GM21576 (cell line): ENCODE data around the gene MFN2.
"Not testable (repeated sequence)": the region's sequence is repeated elsewhere in the genome, so short reads cannot be mapped to it uniquely, and the experiment has no call there.

ENCODE experiments used
- ATAC-seq: cut with Tn5 transposase; IDR thresholded peaks from one replicate; pipeline ENCODE4 v1.9.1; 2021; ENCODE audit warnings: mild to moderate bottlenecking, moderate library complexity; ENCODE audit not compliant: unreplicated experiment

Gene MFN2

GRCh38 chr1:12015499-12015898, 35.3 kb downstream of the MFN2 start:
- no peak for ATAC-seq

DNA sequence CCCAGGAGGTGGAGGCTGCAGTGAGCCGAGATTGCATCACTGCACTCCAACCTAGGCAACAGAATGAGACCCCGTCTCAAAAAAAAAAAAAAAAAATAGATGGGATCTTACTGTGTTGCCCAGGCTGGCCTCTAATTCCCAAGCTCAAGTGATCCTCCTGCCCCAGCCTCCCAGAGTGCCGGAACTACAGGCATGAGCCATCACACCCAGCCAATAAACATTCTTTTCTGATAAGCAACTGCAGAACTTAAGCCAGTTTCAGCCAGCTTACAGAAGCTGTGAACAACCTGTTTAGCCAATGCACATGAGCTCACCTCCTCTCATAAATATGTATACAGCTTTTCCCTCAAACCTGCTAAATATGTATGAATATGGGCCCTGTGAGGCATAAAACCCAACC, 35.9 kb downstream of the MFN2 start:
- no peak for ATAC-seq

DNA sequence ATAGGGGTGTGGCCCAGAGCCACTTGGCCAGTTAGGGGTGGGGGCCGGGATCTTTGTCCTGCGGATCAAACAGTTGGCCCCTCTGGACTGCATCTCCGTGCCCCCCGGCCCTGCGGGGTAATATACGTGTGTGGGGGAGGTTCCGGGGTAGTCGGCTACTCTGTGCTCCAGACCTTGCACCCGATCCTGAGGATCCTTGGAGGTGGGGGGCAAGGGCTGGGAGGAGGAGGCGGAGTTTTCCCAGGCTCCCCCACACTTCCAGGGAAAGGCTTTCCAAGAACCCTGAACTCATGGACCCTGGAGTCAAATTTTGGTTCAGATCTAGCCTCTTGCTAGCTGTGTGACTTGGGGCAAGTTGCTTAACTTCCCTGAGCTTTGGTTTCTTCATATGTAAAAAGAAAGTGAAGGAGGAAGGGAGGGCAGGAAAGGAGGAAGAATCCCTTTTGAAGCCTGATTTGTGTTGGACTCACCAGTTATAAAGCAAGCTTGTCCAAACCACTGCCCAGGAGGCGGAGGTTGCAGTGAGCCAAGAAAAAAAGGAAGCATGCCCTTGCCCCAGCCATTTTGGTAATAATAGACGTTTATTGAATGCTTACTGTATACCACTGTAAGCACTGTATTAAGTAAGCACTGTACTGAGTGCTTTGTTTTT, 39.7 kb downstream of the MFN2 start:
- ATAC-seq: no peak

DNA sequence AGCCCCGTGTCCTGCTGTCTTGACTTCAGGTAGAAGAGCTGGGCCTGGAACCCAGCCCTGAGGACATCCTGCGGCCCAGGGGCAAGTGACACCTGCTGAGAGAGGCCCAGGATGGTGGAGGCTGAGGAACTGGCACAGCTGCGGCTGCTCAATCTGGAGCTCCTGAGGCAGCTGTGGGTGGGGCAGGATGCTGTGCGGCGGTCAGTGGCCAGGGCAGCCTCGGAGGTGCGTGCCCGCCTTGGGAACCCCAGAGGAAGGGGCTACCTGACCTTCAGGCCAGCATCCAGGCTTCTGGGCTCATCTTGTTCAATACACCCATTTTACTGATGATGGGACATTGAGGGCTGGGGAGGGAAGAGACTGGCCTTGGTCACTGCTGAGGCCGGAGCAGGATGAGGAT, 41.4 kb downstream of the MFN2 start:
- ATAC-seq: no peak

- no peak for ATAC-seq
These were observed 41.8 kb downstream of the MFN2 start for GRCh38 chr1:12022036-12022435.

- no peak for ATAC-seq
These were observed 46.3 kb downstream of the MFN2 start for GRCh38 chr1:12026586-12026985.

GRCh38 chr1:12028248-12028647, 48.0 kb downstream of the MFN2 start:
- no peak for ATAC-seq

DNA sequence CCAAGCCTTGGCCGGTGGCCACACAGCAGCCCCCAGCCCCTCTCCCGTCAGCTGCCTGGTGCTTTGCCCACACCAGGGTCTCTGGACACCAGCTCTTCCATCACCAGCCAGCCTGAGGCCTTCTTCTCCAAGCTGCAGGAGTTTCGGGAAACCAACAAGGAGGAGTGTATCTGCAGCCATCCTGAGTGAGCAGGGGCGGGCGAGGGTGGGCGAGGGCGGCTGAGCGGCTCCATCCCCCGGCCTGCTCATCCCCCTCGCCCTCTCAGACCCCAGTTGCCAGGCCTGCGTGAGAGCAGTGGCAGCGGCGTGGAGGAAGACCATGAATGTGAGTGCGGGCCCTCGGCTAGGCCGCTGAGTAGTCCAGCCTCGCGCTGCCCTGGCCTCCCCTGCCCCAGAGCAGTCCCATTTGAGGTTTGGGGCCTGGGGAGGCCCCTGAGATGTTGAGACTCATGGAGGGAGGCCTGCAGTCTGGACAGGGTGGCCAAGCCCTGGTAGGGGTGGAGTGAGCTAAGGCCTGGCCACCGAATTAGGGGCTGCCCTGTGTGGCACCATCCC, 48.8 kb downstream of the MFN2 start:
- ATAC-seq: no peak

DNA sequence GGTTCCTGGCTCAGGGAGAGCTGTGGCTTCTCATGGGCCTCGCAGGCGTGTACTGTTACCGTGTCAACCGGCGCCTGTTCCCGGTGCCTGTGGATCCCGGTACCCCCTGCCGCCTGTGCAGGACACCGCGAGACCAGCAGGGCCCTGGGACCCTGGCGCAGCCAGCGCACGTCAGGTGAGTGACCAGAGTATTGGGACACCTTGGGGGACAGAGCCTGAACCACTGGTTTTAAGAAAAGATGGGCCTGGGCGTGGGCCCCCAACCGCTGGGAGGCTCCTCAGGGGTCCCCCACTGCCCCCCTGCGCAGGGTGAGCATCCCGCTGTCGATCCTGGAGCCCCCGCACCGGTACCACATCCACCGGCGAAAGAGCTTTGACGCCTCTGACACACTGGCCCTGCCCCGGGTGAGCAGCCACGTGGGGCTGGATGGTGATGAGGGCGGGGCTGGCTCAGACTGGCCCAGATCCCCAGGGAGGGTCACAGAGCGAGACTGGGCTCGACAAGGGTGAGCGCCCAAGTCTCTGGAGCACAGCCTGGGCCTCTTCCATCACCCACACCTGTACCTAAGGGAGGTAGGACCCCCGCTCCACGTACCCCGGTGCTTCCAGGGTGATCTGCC, 49.6 kb downstream of the MFN2 start:
- no peak for ATAC-seq

- no peak for ATAC-seq
These were observed 51.1 kb downstream of the MFN2 start for GRCh38 chr1:12031039-12031980.

DNA sequence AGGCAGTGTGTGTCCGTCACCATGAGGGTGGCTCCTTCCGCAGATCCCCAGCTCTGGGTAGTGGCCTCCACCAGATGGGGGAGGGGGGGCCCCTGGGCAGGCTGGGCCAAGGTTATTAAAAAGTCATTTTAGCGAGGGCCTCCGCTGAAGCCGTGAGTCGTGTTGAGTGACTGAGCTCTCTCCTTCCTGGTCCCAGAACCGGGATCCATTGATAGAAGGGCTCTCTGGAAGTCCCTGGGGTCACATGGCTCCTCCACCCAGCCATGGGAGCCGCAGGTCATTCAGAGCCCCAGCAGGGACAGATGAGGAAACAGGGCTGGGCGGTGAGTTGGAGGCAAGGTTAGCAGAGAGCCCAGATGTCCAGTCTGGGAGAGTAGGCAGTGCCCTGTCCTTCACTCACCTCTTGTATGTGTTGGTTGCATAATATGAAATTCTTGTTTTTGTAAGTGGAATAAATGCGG, 51.9 kb downstream of the MFN2 start:
- no peak for ATAC-seq

- ATAC-seq: not testable (repeated sequence)
These were observed 53.2 kb downstream of the MFN2 start for GRCh38 chr1:12033441-12033840.

GRCh38 chr1:12034381-12034801, 54.1 kb downstream of the MFN2 start:
- no peak for ATAC-seq

DNA sequence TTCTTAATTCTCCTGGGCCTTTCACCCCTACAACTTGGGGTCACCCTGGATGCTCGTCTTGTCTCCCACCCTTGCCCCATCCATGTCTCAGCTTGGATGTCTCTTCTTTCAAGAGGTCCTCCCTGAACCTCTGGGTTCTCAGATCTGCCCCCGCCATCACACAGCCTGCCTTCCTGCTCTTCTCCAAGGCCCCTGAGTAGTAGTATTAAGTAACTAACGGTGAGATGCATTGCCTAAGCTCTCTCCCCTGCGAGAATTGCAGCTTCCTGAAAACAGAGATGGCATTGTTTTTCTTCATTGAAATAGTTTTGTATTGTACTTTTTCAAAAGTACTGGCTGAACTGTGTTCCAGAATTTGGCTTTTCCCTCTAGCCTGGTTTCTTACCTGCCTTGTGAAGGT, 55.1 kb downstream of the MFN2 start:
- no peak for ATAC-seq

DNA sequence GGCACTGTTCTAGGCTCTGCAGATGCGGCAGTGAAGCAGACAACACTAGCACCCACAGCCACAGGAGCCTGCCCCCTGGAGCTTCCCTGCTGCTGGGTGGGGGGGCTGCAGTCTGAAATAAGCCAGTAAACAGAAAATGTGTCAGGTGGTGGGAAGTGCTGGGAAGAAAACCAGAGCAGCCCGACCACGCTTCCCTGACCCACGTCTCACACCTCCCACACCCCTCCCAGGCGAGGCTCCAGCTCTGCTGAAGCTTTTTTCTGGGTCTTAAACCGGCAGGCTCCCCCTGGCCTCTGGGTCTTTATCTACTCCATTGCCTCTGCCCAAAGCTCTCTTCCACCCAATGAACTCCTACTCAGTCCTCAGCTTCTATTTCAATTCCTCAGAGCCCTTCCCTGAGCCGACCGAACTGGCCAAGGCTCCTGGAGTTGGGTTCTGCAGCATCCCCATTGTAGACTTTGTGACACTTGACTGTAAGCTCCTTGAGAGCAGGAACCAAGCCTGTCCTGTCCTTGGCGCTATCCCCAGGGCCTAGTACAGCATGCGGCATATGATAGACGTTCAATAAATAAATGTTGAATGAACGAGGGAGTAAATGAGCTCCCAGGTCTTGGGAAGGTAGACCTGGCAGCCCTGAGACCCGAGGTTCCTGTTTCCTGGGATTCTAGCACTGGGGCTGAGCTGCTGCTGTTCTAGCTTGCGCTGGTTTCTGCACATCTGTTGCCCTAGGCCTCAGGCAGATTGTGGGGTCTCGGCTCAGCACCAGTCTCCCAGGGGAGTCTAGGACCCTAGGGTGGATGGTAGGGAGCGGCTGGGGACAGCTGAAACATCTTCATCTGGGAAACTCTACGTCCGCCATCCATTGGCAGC, 57.5 kb downstream of the MFN2 start:
- no peak for ATAC-seq

DNA sequence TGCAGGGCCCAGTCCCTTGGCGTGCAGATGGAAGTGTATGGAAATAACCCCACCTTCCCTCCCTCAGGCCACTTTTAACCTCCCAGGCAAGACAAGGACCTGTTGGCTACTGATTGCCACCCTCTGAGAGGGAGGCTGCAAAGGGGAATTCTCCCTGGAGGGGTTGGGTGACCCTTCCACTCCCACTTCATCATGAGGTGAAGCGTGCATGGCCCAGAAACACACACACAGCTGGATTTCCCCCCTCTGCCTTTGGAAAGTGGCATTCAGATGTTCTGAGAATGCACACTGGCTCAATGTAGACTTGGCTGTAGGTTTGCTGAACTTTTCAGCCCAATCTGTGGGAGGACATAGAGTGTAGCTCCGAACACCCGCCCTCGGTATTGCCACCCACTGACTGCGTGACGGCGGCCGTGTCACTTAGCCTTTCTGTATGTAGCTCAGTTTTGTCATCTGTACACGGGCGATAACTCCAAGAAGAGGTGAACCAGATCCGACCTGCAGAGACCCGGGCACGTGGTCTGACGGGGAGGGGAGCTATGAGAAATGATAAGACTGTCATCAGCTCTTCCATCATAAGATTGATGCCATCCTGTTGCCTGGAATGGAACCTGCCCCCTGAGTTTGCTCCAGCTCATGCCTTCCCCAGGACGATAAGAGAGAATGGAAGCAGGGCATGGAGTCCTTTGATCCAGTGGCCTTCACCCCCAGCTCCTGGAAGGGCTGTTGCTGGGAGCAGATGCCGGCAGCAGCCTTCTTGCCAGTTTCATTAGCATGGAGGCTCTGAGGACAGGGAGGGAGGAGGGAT, 58.3 kb downstream of the MFN2 start:
- no peak for ATAC-seq

DNA sequence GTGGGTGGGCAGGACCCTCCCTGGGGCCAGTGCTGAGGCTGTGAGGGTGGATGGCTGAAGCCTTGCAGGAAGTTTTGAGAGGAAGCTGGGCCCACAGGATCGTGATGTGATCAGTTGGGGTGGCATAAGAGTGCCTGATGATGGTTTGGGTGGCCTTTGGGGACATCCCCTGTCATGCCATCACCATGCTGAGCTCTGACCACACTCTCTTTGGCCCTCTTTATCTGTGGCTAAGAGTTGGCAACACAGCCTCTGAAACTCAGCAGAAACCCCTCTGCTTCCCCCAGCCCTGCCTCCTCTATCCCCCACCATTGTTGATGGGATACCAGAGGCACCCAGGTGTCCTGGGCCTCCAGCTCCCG, 58.9 kb downstream of the MFN2 start:
- no peak for ATAC-seq

- ATAC-seq: peak; percentile 40
These were observed 59.7 kb downstream of the MFN2 start for GRCh38 chr1:12039824-12040456.

GRCh38 chr1:12040457-12041051, 60.3 kb downstream of the MFN2 start:
- ATAC-seq: peak; percentile 61
